Colonic mucosa (tissue), 4 donors: Measurements from ENCODE around the gene MFSD6. TPM values are rescaled to one million over a fixed set of nuclear protein-coding genes. Genes with fewer than 3 reads are reported as not detected.
A peak's percentile ranks its signal among the peaks of the same experiment; 100 is the strongest.

ENCODE experiments used
- DNase-seq: peaks from one replicate; pipeline ENCODE4 v3.0.0-alpha.2; 2020
- H3K27ac ChIP-seq: fragments of 200-600 bp; one replicate; pipeline ENCODE4 v1.8.0; 2021
- H3K27me3 ChIP-seq: fragments of 200-600 bp; one replicate; pipeline ENCODE4 v1.8.0; 2021
- H3K36me3 ChIP-seq: fragments of 200-600 bp; one replicate; pipeline ENCODE4 v1.8.0; 2021
- H3K4me1 ChIP-seq: fragments of 200-600 bp; one replicate; pipeline ENCODE4 v1.8.0; 2021; ENCODE audit warnings: mild to moderate bottlenecking
- H3K4me3 ChIP-seq: fragments of 200-600 bp; one replicate; pipeline ENCODE4 v1.8.0; 2021
- H3K9ac ChIP-seq, 2 donors: one replicate each; pipeline ENCODE4 v1.7.0; 2013; ENCODE audit warnings: control low read depth in 2 of 2, low read depth in 2 of 2, low read length in 2 of 2
- H3K9me3 ChIP-seq: fragments of 200-600 bp; one replicate; pipeline ENCODE4 v1.8.0; 2021
- intact Hi-C: fragments of 100-400 bp; cut with DNase I; formaldehyde crosslinking; loops from one replicate; pipeline ENCODE4 v1.14.1; 2022
- total RNA-seq, 2 donors: library from RNA; stranded (reverse); fragmentation: NEBNext Ultra II Directional in 1 of 2; extraction: Animal tissue kit (Norgen Biotek cat#: 25700) in 1 of 2; gene quantifications; one replicate each; pipeline ENCODE4 v1.2.1, GENCODE V29; 2021
- TF ChIP-seq, protein P1 (sequence below): fragments of 200-600 bp; IDR thresholded peaks from one replicate; pipeline ENCODE4 v1.8.0; 2022; ENCODE audit warnings: antibody characterized with exemption, mild to moderate bottlenecking
- donor health status: healthy.
- donor health status: DM: no; HTN: no; CAD: no.
- donor health status: DM: no; HTN: no; CAD: no.

Gene MFSD6
- total RNA-seq, 2 donors from 2014 or later: 60.9 to 83.3 TPM

DNA sequence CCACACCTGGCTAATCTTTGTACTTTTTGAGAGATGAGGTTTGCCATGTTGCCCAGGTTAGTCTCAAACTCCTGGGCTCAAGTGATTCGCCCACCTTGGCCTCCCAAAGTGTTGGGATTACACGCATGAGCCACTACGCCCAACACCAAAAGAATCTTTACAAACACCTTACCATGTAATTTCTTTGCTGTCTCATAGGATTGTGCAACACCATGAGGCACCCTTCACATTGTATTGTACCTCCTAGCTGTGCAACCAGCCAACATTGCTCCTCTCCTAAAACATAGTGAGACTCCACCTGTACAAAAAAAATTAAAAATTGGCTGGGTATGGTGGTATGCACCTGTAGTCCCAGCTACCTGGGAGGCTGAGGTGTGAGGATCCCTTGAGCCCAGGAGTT is 3.1 kb upstream of the MFSD6 start:
- no peak overlapping the region for H3K9ac ChIP-seq
- H3K9me3 ChIP-seq: no peaks in the 10 kb centered on the region
- no peaks in the 10 kb centered on the region for H3K4me1 ChIP-seq
- intact Hi-C loops: no loop called here
- TF ChIP-seq, protein P1, sequence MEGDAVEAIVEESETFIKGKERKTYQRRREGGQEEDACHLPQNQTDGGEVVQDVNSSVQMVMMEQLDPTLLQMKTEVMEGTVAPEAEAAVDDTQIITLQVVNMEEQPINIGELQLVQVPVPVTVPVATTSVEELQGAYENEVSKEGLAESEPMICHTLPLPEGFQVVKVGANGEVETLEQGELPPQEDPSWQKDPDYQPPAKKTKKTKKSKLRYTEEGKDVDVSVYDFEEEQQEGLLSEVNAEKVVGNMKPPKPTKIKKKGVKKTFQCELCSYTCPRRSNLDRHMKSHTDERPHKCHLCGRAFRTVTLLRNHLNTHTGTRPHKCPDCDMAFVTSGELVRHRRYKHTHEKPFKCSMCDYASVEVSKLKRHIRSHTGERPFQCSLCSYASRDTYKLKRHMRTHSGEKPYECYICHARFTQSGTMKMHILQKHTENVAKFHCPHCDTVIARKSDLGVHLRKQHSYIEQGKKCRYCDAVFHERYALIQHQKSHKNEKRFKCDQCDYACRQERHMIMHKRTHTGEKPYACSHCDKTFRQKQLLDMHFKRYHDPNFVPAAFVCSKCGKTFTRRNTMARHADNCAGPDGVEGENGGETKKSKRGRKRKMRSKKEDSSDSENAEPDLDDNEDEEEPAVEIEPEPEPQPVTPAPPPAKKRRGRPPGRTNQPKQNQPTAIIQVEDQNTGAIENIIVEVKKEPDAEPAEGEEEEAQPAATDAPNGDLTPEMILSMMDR: no peak
- H3K4me3 ChIP-seq: no peak overlapping the region
- H3K36me3 ChIP-seq: no peaks in the 10 kb centered on the region
- DNase-seq: no peak
- no peaks in the 10 kb centered on the region for H3K27me3 ChIP-seq
- no peak overlapping the region for H3K27ac ChIP-seq

DNA sequence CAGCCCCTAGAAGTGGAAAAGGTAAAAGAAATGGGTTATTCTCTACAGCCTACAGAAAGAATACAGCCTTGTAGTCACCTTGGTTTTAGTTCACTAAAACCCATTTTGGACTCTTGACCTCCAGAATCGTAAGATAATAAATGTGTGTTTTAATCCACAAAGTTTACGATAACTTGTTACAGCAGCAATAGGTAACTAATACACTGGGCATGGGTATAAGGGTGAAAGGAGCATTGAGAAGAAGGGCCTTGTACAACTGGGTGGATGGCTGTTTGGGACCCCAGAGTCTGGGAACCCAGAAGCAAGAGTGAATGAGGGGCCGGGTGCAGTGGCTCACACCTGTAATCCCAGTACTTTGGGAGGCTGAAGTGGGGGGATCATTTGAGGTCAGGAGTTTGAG is 2.2 kb upstream of the MFSD6 start:
- Histone ChIP-seq H3K4me3 (no peak overlapping the region), H3K4me1 (no peaks in the 10 kb centered on the region), H3K27me3 (no peaks in the 10 kb centered on the region), H3K9me3 (no peaks in the 10 kb centered on the region), H3K9ac (no peak overlapping the region), H3K36me3 (no peaks in the 10 kb centered on the region), H3K27ac (no peak overlapping the region)
- TF ChIP-seq, protein P1: no peak
- no peak for DNase-seq
- intact Hi-C loops: no loop called here

DNA sequence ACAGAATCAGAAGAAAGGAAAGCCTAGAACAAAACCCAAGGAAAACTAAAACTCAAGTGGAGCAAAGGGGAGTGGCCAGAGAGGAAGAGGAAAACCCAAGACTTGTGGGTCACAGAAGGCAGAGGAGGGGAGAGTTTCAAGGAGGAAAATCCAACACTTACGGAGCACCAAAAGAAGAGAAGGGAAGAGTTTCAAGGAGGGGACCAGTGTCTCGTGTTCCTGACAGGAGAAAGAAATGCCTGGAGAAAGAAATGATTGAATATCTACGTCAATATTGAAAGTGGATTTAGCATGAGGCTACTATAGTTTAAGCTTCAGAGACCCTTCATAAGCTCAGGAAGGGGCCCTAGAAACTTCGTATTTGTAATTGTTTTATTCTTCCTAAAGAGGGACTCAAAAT is 1.4 kb upstream of the MFSD6 start:
- Histone ChIP-seq H3K4me1 (peaks cover 7% of the 10 kb centered on the region), H3K36me3 (no peaks in the 10 kb centered on the region), H3K4me3 (no peak overlapping the region), H3K27me3 (no peaks in the 10 kb centered on the region), H3K9me3 (no peaks in the 10 kb centered on the region), H3K27ac (no peak overlapping the region), H3K9ac (no peak overlapping the region)
- TF ChIP-seq, protein P1: no peak
- no peak for DNase-seq
- intact Hi-C loops: no loop called here

DNA sequence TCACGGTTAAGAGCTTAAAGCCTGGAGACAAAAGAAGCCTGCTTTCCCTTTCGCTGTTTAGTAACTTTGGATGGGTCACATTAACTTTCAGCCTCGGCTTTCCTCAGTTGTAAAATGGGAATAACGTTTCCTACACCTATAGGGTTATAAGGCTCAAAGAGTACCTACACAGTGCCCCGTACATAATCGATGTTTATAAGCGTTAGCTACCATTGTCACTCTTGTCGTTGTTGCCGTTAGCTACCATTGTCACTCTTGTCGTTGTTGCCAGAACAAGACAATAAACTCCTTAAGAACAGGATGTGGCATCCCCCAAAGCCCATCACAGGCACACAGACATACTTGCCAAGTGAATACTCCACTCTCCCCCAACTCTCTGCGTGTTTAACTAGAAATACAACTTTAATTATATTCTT is 901 bp upstream of the MFSD6 start:
- Histone ChIP-seq H3K27ac (peak overlapping the region; percentile 92), H3K4me1 (peaks cover 7% of the 10 kb centered on the region), H3K27me3 (no peaks in the 10 kb centered on the region), H3K9ac (peak overlapping the region; percentile 53 to 91), H3K36me3 (no peaks in the 10 kb centered on the region), H3K9me3 (no peaks in the 10 kb centered on the region), H3K4me3 (peak overlapping the region; percentile 73)
- intact Hi-C loops: no loop called here
- DNase-seq: no peak
- TF ChIP-seq, protein P1: no peak

DNA sequence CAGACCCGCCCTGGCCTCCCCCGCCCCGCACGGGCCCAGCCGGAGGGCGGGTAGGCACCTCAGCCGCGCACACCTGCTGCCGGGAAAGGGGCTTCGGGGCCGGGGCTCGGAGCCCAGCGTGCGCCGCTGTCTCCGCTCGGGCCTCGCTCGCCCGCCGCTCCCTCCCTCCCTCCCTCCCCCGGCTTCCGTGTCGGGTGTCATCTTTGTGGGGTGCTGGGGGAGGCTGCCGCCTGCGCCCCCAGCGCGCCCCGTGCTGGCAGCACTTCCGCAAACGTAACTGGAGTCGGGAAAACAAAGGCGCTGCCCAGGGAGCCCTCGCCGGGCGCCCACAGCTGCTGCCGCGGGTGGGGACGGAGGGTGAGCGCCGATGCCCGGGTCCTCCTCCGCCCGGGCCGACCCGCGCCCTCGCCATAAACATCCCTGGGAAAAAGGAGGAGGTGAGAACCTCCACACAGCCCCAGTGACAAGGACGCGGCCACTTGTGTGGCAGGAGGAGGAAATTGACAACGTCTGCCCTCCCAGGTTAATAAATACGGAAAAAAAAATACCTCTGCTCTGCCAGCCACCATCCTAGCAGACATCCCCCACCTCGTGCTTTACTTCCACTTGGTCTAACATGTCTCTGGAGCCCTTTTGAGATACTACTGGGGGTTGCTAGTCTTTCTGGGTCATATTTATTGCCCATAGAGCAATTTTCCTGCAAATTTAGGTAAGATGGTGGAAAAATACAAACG is 550 bp downstream of the MFSD6 start:
- no peaks in the 10 kb centered on the region for H3K9me3 ChIP-seq
- intact Hi-C loops: no loop called here
- H3K27me3 ChIP-seq: no peaks in the 10 kb centered on the region
- H3K27ac ChIP-seq: peak overlapping the region; percentile 92
- DNase-seq: peak; percentile 67
- peak overlapping the region; percentile 73 for H3K4me3 ChIP-seq
- H3K9ac ChIP-seq: peak overlapping the region; percentile 83 to 91
- no peaks in the 10 kb centered on the region for H3K36me3 ChIP-seq
- TF ChIP-seq, protein P1: no peak
- peaks cover 7% of the 10 kb centered on the region for H3K4me1 ChIP-seq
